ENCODE measurements around the gene KRT6C.

Gene KRT6C

GRCh38 chr12:52434081-52434733, 39.4 kb downstream of the KRT6C start, which contains the start of gene KRT75:
Gene KRT75, minus strand, starts transcription at chr12:52434371. Its CDS starts 67 bp downstream, at chr12:52434304.
- DNase-seq = no peak

- DNase-seq = no peak
These were observed 40.0 kb downstream of the KRT6C start for GRCh38 chr12:52433501-52434080.

- no peak for DNase-seq
These were observed 40.9 kb downstream of the KRT6C start for GRCh38 chr12:52432559-52433207.

GRCh38 chr12:52428121-52428520, 45.5 kb downstream of the KRT6C start:
- no peak for DNase-seq

GRCh38 chr12:52427083-52427482, 46.5 kb downstream of the KRT6C start:
- DNase-seq = no peak

- DNase-seq = no peak
These were observed 47.6 kb downstream of the KRT6C start for GRCh38 chr12:52426034-52426433.

GRCh38 chr12:52425466-52425865, 48.1 kb downstream of the KRT6C start:
- DNase-seq = no peak

- no peak for DNase-seq
These were observed 49.7 kb downstream of the KRT6C start for GRCh38 chr12:52423661-52424500.

GRCh38 chr12:52423035-52423434, 50.6 kb downstream of the KRT6C start:
- DNase-seq = no peak

- DNase-seq = no peak
These were observed 53.9 kb downstream of the KRT6C start for GRCh38 chr12:52419656-52420055.

- DNase-seq = no peak
These were observed 55.0 kb downstream of the KRT6C start for GRCh38 chr12:52418576-52419110.
